Small intestine (tissue), 7 donors: ENCODE measurements around the gene SCN2A. TPM values are rescaled to one million over a fixed set of nuclear protein-coding genes. Genes with fewer than 3 reads are reported as not detected.

ENCODE experiments used
- DNase-seq, 2 donors: peaks; one replicate each; pipeline versions ENCODE4 v3.0.0 to v3.0.0-alpha.2; 2013
- FAIRE-seq: peaks from 2 replicates; lab custom pipeline; 2012; peaks lifted over from hg19 to GRCh38; lab: Jason Lieb, UNC
- H3K27ac ChIP-seq, 3 donors: one replicate each; pipeline ENCODE4 v1.5.1; 2013; ENCODE audit warnings: low read length in 2 of 3, mild to moderate bottlenecking in 2 of 3, control low read depth in 1 of 3, inconsistent platforms in 1 of 3, low read depth in 1 of 3, moderate library complexity in 1 of 3
- H3K27me3 ChIP-seq, 3 donors: one replicate each; pipeline ENCODE4 v1.6.1; 2013; ENCODE audit warnings: low read length in 3 of 3, inconsistent platforms in 1 of 3; ENCODE audit not compliant: control insufficient read depth in 3 of 3, insufficient read depth in 3 of 3
- H3K36me3 ChIP-seq, 3 donors: one replicate each; pipeline ENCODE4 v1.6.1; 2013; ENCODE audit warnings: low read length in 3 of 3, inconsistent platforms in 1 of 3, low read depth in 1 of 3, mild to moderate bottlenecking in 1 of 3, moderate library complexity in 1 of 3; ENCODE audit not compliant: control insufficient read depth in 3 of 3, insufficient read depth in 2 of 3
- H3K4me1 ChIP-seq, 3 donors: one replicate each; pipeline ENCODE4 v1.6.1; 2013; ENCODE audit warnings: low read length in 2 of 3, inconsistent platforms in 1 of 3, low read depth in 1 of 3, mild to moderate bottlenecking in 1 of 3, moderate library complexity in 1 of 3; ENCODE audit not compliant: control insufficient read depth in 3 of 3, insufficient read depth in 2 of 3
- H3K4me3 ChIP-seq, 3 donors: one replicate each; pipeline ENCODE4 v1.5.1; 2013; ENCODE audit warnings: low read length in 3 of 3, control low read depth in 1 of 3, inconsistent platforms in 1 of 3, low read depth in 1 of 3, mild to moderate bottlenecking in 1 of 3, moderate library complexity in 1 of 3
- H3K9me3 ChIP-seq, 2 donors: one replicate each; pipeline ENCODE4 v1.6.1; 2013; ENCODE audit warnings: low read depth in 1 of 2, low read length in 1 of 2; ENCODE audit not compliant: control insufficient read depth in 2 of 2, insufficient read depth in 1 of 2
- WGBS, 3 donors: extraction: QIAGEN DNeasy Blood & Tissue Kit; methylation state at CpG; one replicate each; pipeline ENCODE4 v1.1.7; 2013; 5-methylcytosine and 5-hydroxymethylcytosine counted together
- polyA plus RNA-seq, 4 donors: library from polyadenylated mRNA; stranded (reverse) in 3 of 4; unstranded in 1 of 4; fragments of 200-250 nt in 3 of 4; fragments of 120-200 nt in 1 of 4; gene quantifications; one replicate each; pipeline versions ENCODE4 v1.2.1 to v1.2.3, GENCODE V29; 2013
- donor health status: healthy with polysubstance abuse.
- donor health status: control.
- donor health status: control.
- donor health status: Bipolar disorder and iron deficiency.
- donor health status: healthy.

SCN2A gene
- polyA plus RNA-seq, 4 donors: 0.25 to 0.54 TPM; not detected in 2

DNA sequence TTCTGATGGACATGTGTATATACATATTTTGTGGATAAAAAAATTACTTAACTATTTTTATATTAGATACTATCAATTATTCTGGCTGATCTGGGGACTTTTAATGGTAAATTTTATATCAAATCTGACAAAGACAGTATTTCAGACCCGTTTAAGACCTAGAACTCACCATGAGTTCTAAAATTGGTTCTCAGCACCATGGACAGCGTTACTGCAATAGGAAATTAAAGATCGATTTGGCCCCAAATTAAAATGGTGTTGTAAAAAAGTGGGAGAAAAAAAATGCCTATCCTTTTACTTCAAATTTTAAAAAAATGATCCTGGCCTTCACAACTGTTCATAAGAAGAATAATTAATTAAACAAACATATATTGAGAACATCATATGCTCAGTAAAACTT is 919 bp upstream of the SCN2A start:
- Histone ChIP-seq H3K9me3 (no peaks in the 10 kb centered on the region), H3K36me3 (no peaks in the 10 kb centered on the region), H3K4me3 (no peak overlapping the region), H3K27me3 (no peaks in the 10 kb centered on the region), H3K27ac (no peak overlapping the region), H3K4me1 (no peaks in the 10 kb centered on the region)
- FAIRE-seq: no peak
- DNase-seq: peak in 1 of 2 donors; percentile 16
- 5 to 6% (median 5%) methylated on average over 3 of the region's 3 CpGs for WGBS, 3 donors

- H3K27me3 ChIP-seq: no peaks in the 10 kb centered on the region
- no peak for FAIRE-seq
- H3K4me3 ChIP-seq: no peak overlapping the region
- no peaks in the 10 kb centered on the region for H3K36me3 ChIP-seq
- no peak overlapping the region for H3K27ac ChIP-seq
- 33 to 59% (median 43%) methylated on average over 4 of the region's 4 CpGs for WGBS, 3 donors
- H3K9me3 ChIP-seq: no peaks in the 10 kb centered on the region
- H3K4me1 ChIP-seq: no peaks in the 10 kb centered on the region
- DNase-seq: no peak
Observed at GRCh38 chr2:165239856-165240515, 772 bp downstream of the SCN2A start.

- Histone ChIP-seq H3K4me1 (no peaks in the 10 kb centered on the region), H3K4me3 (no peak overlapping the region), H3K27ac (no peak overlapping the region), H3K27me3 (no peaks in the 10 kb centered on the region), H3K9me3 (no peaks in the 10 kb centered on the region), H3K36me3 (no peaks in the 10 kb centered on the region)
- WGBS, 3 donors: 61 to 79% (median 68%) methylated on average over 2 of the region's 2 CpGs
- DNase-seq: no peak
- FAIRE-seq: no peak
Observed at GRCh38 chr2:165240916-165241315, 1.7 kb downstream of the SCN2A start.

- no peaks in the 10 kb centered on the region for H3K4me1 ChIP-seq
- FAIRE-seq (no peak), DNase-seq (no peak)
- H3K27ac ChIP-seq: no peak overlapping the region
- no peaks in the 10 kb centered on the region for H3K9me3 ChIP-seq
- H3K4me3 ChIP-seq: no peak overlapping the region
- no peaks in the 10 kb centered on the region for H3K27me3 ChIP-seq
- H3K36me3 ChIP-seq: no peaks in the 10 kb centered on the region
- 34 to 37% (median 36%) methylated on average over 5 of the region's 5 CpGs for WGBS, 3 donors
Observed at GRCh38 chr2:165245081-165245793, 6.0 kb downstream of the SCN2A start.

DNA sequence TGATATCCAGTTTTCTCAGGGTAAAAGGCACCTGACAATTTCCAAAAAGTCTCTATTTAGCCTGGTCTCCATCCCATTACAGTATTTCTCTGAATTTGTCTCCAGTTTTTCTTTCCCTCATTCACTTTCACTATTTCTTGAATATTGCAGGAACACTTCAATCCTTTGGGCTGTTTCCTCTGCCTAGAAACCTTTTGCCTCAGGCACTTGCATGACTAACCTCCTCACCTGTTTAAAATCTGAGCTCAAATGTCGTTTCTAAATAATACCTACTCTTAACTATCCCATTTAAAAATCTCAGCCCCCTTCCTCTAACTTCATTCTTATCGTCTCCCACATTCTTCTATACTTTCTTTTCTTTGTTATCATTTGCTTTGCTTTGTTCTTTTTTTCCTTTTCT is 9.0 kb downstream of the SCN2A start:
- H3K27me3 ChIP-seq: no peaks in the 10 kb centered on the region
- no peak overlapping the region for H3K27ac ChIP-seq
- WGBS, 3 donors: 42 to 60% (median 44%) methylated on average over 2 of the region's 2 CpGs
- no peaks in the 10 kb centered on the region for H3K9me3 ChIP-seq
- FAIRE-seq (no peak), DNase-seq (no peak)
- H3K4me3 ChIP-seq: no peak overlapping the region
- no peaks in the 10 kb centered on the region for H3K36me3 ChIP-seq
- no peaks in the 10 kb centered on the region for H3K4me1 ChIP-seq

GRCh38 chr2:165251366-165251765 is 12.2 kb downstream of the SCN2A start:
- no peaks in the 10 kb centered on the region for H3K4me1 ChIP-seq
- FAIRE-seq (no peak), DNase-seq (no peak)
- no peaks in the 10 kb centered on the region for H3K36me3 ChIP-seq
- H3K9me3 ChIP-seq: no peaks in the 10 kb centered on the region
- H3K27ac ChIP-seq: no peak overlapping the region
- no peaks in the 10 kb centered on the region for H3K27me3 ChIP-seq
- H3K4me3 ChIP-seq: no peak overlapping the region
- 71 to 74% (median 74%) methylated on average over 4 of the region's 4 CpGs for WGBS, 3 donors

GRCh38 chr2:165253178-165253577 is 14.0 kb downstream of the SCN2A start:
- no peak for FAIRE-seq
- Histone ChIP-seq H3K36me3 (no peaks in the 10 kb centered on the region), H3K4me1 (no peaks in the 10 kb centered on the region), H3K9me3 (no peaks in the 10 kb centered on the region), H3K27me3 (no peaks in the 10 kb centered on the region), H3K27ac (no peak overlapping the region), H3K4me3 (no peak overlapping the region)
- DNase-seq: no peak

DNA sequence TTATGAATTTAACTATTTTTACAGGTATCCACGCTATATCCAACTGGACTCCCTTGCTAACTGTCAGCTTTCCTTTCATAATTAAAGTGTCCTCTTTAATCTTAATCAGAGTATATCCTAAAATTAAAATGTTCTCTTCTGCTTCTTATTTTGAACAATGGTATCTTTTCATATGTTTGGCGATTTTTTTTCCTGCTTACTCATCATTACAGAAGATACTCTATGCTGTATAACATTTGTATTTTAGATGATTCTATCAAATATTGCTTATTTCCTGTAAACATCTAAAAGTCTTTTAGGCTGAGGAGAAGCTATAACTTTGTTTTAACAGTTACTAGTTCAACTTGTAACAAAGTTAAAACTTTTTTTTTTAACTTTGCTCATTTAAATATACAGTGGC is 17.4 kb downstream of the SCN2A start:
- 90 to 95% (median 94%) methylated on average over 2 of the region's 2 CpGs for WGBS, 3 donors
- H3K27me3 ChIP-seq: no peaks in the 10 kb centered on the region
- no peak overlapping the region for H3K4me3 ChIP-seq
- no peaks in the 10 kb centered on the region for H3K9me3 ChIP-seq
- no peak for FAIRE-seq
- no peak for DNase-seq
- no peaks in the 10 kb centered on the region for H3K4me1 ChIP-seq
- no peak overlapping the region for H3K27ac ChIP-seq
- no peaks in the 10 kb centered on the region for H3K36me3 ChIP-seq
